Measurements from ENCODE around the gene CNTRL.
"Not testable (repeated sequence)": the region's sequence is repeated elsewhere in the genome, so short reads cannot be mapped to it uniquely, and the experiment has no call there.

The CNTRL gene

DNA sequence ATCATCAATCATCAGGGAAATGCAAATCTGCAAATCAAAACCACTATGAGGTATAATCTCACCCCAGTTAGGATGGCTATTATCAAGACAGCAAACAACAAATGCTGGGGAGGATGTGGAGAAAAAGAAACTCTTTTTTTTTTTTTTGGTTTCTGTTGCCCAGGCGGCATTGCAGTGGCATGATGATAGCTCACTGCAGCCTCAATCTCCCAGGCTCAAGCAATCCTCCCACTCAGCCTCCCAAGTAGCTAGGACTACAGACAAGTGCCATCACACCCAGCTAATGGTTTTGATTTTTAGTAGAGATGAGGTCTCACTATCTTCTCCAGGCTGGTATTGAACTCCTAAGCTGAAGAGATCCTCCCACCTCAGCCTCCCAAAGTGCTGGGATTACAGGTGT lies 5.4 kb upstream of the CNTRL start:
- in situ Hi-C loops (cut with MboI; ENCODE audit: low sequenced_read_pairs) = no loop called here

- in situ Hi-C loops (cut with MboI; ENCODE audit: low sequenced_read_pairs) = no loop called here
These were observed 3.4 kb upstream of the CNTRL start for GRCh38 chr9:121071370-121071755.

DNA sequence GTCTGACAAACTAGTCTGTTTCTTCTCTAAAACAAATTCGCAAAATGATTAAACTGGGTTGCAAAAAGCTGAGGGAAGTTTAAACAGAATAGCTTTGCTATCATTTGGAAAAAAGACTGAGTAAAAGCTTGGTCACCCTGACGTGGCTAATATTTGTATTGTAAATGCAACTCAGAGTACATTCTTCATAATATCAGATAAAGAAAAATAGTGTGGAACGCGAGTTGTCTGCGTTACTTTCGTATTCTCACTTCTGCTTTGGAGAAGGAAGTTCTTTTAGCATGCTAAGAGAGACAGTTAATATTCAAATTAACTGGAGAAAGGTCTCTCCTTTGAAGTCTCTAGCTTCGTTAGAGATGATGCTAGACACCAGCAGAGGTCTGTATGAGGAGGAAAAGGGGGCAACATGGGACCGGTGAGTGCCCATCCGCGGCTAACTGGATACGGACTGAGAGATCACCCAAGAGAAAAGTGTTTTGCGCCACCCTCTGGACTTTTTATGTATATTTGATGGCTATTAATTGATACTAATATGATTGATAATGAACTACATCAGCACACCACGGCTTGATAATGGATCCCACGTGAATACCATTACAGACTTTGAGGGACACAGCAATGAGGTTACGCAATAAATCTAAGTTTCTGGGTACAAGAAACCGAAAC lies 2.9 kb upstream of the CNTRL start:
- in situ Hi-C loops (cut with MboI; ENCODE audit: low sequenced_read_pairs) = no loop called here

- in situ Hi-C loops (cut with MboI; ENCODE audit: low sequenced_read_pairs) = no loop called here
These were observed 1.7 kb upstream of the CNTRL start for GRCh38 chr9:121073038-121073437.

DNA sequence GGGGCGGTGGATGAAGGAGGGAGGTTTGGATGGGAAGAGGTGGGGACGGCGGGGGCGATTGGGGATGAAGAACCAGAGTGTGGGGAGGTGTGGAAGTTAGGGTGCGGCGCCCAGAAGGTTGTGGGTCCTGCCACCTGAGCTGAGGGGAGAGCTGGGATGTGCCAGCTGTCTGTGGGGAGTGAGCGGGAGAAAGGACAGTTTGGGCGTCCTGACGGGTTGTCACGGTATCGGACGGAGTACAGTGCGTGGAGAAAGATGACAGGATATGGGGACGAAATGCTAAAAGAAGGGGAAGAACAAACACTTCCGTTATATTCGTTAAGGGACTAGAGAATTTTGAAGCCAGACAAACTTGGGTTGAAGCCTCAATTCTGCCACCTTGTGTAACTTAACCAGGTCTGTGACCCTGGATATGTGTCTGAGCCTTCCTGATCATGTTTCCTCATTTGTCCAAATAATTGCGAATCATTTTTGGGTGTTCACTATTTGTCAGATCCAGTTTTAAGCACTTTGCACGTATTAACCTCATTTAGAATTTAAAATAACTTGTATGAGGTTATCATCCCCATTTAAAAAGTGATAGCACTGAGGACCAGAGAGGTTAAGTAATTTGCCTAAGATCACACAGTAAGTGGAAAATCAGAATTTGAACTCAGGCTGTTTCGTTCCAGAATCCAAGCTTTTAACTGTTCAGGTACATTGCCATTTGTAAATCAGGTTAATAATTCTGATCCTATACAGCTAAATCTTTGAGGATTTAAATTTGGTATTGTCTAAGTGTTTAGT lies 689 bp downstream of the CNTRL start:
- in situ Hi-C loops (cut with MboI; ENCODE audit: low sequenced_read_pairs) = no loop called here

DNA sequence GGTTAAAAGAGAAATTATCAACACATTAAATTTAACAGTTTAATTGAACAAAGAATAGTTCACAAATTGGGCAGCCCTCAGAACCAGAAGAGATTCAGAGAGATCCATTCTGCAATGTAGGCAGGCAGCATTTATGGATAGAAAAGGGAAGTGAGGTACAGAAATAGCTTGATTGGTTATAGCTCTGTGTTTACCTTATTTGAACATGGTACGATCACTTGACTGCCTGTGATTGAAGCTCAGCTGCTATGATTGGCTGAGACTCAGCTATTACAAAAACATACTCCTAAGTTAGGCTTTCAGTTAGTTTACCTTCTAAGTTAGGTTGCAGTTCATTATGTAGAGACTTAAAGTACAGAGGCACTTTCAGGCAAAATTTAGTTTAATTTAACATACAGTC lies 7.3 kb downstream of the CNTRL start:
- in situ Hi-C loops (cut with MboI; ENCODE audit: low sequenced_read_pairs) = no loop called here

DNA sequence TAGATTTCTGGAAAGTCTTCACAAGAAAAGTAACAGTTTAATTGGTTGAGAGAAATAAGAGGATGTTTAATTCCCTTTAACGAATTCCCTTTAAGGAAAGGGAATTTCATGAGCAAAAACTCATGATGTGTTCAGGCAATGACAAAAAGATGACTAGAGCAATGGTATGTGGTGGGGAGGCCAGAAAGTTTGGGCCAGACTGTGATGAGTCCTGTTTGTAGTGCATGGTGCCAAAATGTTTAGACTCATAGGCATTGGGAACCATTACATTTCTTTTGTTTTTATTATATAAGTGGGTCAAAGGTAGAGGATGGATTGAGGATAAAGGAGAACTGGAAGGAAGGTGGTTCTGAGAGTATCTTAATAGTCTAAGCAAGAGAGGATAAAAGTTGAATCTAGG lies 10.9 kb downstream of the CNTRL start:
- in situ Hi-C loops (cut with MboI; ENCODE audit: low sequenced_read_pairs) = no loop called here

GRCh38 chr9:121088576-121088975 lies 13.8 kb downstream of the CNTRL start:
- in situ Hi-C loops (cut with MboI; ENCODE audit: low sequenced_read_pairs) = no loop called here

DNA sequence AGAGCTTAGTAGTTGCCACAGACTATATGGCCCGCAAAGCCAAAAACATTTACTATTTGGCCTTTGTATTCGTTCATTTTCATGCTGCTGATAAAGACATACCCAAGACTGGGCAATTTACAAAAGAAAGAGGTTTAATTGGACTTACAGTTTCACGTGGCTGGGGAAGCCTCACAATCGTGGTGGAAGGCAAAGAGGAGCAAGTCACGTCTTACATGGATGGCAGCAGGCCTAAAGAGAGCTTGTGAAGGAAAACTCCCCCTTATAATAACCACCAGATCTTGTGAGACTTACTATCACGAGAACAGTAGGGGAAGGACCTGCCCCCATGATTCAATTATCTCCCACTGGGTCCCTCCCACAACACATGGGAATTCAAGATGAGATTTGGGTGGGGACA lies 16.0 kb downstream of the CNTRL start:
- in situ Hi-C loops (cut with MboI; ENCODE audit: low sequenced_read_pairs) = not testable (repeated sequence)

GRCh38 chr9:121095057-121095456 lies 20.3 kb downstream of the CNTRL start:
- in situ Hi-C loops (cut with MboI; ENCODE audit: low sequenced_read_pairs) = no loop called here

DNA sequence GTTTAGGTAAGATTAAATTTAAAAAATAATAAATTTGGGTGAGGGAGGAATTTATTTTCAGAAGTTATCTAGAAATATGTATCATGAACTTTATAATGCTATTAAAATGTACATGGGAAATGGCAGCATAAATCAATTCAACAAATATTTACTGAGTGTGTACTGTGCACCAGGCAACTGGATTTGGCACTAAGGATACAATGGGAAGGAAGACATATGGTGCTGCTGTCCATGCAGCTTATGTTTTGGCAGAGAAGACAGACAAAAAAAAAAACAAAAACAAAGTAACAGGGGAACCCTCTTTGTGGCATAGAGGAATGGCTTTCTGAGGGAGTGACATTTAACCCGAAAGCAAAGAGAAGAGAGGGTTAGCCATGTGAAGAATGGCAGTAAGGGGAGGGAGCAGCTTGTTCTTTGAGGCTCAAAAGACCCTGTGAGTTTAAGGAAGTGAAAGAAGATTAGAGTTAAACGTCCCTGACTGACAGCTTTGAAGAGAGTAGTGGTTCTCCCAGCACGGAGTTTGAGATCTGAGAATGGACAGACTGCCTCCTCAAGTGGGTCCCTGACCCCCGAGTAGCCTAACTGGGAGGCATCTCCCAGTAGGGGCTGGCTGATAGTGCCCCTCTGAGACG lies 23.9 kb downstream of the CNTRL start:
- in situ Hi-C loops (cut with MboI; ENCODE audit: low sequenced_read_pairs) = no loop called here

DNA sequence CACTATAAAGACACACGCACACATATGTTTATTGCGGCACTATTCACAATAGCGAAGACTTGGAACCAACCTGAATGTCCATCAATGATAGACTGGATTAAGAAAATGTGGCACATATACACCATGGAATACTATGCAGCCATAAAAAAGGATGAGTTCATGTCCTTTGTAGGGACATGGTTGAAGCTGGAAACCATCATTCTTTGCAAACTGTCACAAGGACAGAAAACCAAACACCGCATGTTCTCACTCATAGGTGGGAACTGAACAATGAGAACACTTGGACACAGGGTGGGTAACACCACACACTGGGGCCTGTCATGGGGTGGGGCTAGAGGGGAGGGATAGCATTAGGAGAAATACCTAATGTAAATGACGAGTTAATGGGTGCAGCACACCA lies 29.3 kb downstream of the CNTRL start:
- in situ Hi-C loops (cut with MboI; ENCODE audit: low sequenced_read_pairs) = not testable (repeated sequence)

- in situ Hi-C loops (cut with MboI; ENCODE audit: low sequenced_read_pairs) = no loop called here
These were observed 30.8 kb downstream of the CNTRL start for GRCh38 chr9:121105531-121105930.

- in situ Hi-C loops (cut with MboI; ENCODE audit: low sequenced_read_pairs) = no loop called here
These were observed 32.3 kb downstream of the CNTRL start for GRCh38 chr9:121107029-121107428.

- in situ Hi-C loops (cut with MboI; ENCODE audit: low sequenced_read_pairs) = no loop called here
These were observed 33.1 kb downstream of the CNTRL start for GRCh38 chr9:121107881-121108280.

DNA sequence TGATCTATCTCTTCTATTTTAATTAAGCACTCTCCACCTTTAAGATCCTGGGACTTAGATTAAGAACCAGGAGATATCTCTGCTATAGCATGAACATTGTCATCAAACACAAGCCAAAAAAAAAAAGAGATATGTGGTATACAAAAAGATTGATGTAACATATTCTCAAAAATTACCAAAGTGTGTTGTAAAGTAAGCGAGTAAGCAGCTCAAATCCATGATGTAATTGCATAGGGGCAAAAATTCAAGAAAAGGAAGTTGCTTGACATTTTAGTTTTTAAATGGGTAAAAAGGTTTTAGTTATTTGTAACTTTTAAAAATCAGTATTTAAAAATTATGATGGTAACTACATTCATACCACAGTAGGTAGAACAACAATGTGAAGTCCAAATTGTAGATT lies 40.7 kb downstream of the CNTRL start:
- in situ Hi-C loops (cut with MboI; ENCODE audit: low sequenced_read_pairs) = no loop called here

DNA sequence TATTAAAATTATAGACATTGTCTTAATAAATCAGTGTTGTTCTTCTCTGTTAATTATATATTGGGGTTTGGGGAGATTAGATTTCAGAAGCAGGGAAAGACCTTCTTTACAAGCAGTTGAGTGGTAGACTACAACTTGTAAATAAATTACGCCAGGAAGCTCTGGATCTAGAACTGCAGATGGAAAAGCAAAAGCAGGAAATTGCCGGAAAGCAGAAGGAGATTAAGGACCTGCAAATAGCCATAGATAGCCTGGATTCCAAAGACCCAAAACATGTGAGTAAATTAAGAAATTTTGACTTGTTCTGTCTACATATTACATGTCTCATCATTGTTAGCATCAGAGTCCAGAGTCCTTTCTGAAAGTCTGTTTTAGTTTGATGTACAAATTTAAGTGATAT lies 43.5 kb downstream of the CNTRL start:
- in situ Hi-C loops (cut with MboI; ENCODE audit: low sequenced_read_pairs) = no loop called here

GRCh38 chr9:121120386-121120785 lies 45.6 kb downstream of the CNTRL start:
- in situ Hi-C loops (cut with MboI; ENCODE audit: low sequenced_read_pairs) = no loop called here

- in situ Hi-C loops (cut with MboI; ENCODE audit: low sequenced_read_pairs) = no loop called here
These were observed 46.9 kb downstream of the CNTRL start for GRCh38 chr9:121121582-121122087.

DNA sequence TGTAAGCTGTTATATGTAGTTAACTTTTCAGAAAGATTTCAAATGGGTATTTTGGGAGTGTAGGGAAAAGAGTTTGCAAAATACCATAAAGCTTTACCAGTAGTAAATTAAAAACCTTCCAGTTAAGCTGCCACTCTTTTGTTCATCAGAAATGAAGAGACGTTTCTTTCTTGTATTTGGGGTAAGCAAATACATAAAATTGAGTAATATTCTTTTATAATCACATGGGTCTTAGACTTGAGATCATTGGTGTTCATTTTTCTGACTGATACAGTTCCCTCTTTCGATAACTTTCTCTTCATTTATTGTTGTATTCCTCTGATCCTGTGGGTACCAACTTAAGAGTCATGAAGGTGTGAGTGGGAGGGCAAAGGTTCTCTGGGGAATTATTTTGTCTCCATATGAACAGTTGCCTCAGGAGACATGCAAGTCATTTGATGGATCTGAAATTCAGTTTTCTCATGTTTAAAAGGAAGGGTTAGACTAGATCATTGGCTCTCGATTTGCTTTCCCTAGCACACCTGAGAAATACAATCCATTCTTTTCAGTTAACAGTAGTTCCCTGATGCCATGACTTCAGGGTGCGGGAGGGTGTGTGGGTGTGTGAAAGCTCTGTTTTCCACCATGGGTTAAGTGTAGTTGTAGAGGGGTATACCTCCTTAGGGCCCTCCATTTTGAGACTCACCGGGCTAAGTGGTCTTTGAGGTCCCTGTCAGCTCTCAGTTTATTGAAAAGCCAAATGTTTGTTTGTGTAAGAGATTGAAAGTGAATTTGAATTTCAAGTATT lies 47.7 kb downstream of the CNTRL start:
- in situ Hi-C loops (cut with MboI; ENCODE audit: low sequenced_read_pairs) = no loop called here
